Sigmoid colon (tissue), 7 donors: ENCODE results near the gene DMRTA1. TPM values are rescaled to one million over a fixed set of nuclear protein-coding genes. Genes with fewer than 3 reads are reported as not detected.
A peak's percentile ranks its signal among the peaks of the same experiment; 100 is the strongest.

ENCODE experiments used
- DNase-seq: peaks from one replicate; pipeline ENCODE4 v3.0.0-alpha.2; 2019
- H3K27ac ChIP-seq, 4 donors: fragments of 200-600 bp; sonication (generic); one replicate each; pipeline ENCODE4 v1.5.1; 2016 to 2019; ENCODE audit warnings: mild to moderate bottlenecking in 1 of 4
- H3K27me3 ChIP-seq, 3 donors: fragments of 200-600 bp; sonication (generic); one replicate each; pipeline ENCODE4 v1.5.1; 2019; ENCODE audit warnings: mild to moderate bottlenecking in 1 of 3
- H3K36me3 ChIP-seq, 4 donors: fragments of 200-600 bp; sonication (generic); one replicate each; pipeline ENCODE4 v1.5.1; 2016 to 2019
- H3K4me1 ChIP-seq, 4 donors: fragments of 200-600 bp; sonication (generic); one replicate each; pipeline ENCODE4 v1.5.1; 2017 to 2019
- H3K4me3 ChIP-seq, 4 donors: fragments of 200-600 bp; sonication (generic); one replicate each; pipeline ENCODE4 v1.5.1; 2017 to 2019; ENCODE audit warnings: mild to moderate bottlenecking in 2 of 4, moderate library complexity in 1 of 4
- H3K9me3 ChIP-seq, 4 donors: fragments of 200-600 bp in 3 of 4; sonication (generic) in 3 of 4; one replicate each; pipeline versions ENCODE4 v1.5.1 to v1.6.1; 2013 to 2019
- EP300 ChIP-seq, 4 donors: sonication (generic); formaldehyde crosslinking; IDR thresholded peaks; one replicate each; pipeline ENCODE4 v1.6.1; 2017; ENCODE audit warnings: antibody characterized with exemption in 4 of 4
- POLR2A ChIP-seq, 2 donors: fragments of 450-650 bp; IDR thresholded peaks; one replicate each; pipeline ENCODE4 v1.6.1; 2016; ENCODE audit warnings: antibody characterized with exemption in 2 of 2, mild to moderate bottlenecking in 2 of 2, moderate library complexity in 2 of 2
- POLR2AphosphoS5 ChIP-seq, 4 donors: sonication (generic); formaldehyde crosslinking; IDR thresholded peaks; one replicate each; pipeline ENCODE4 v1.6.1; 2017; ENCODE audit warnings: antibody characterized with exemption in 4 of 4
- WGBS, 2 donors: extraction: QIAGEN DNeasy Blood & Tissue Kit; methylation state at CpG; one replicate each; pipeline ENCODE4 v1.1.7; 2013; 5-methylcytosine and 5-hydroxymethylcytosine counted together
- intact Hi-C: fragments of 100-400 bp; cut with DNase I; formaldehyde crosslinking; loops from one replicate; pipeline ENCODE4 v1.15.1; 2023
- polyA plus RNA-seq, 3 donors: library from polyadenylated mRNA; stranded (reverse); fragments of 200-250 nt; gene quantifications; one replicate each; pipeline ENCODE4 v1.2.3, GENCODE V29; 2013
- total RNA-seq, 4 donors: library from RNA; depleted of rRNA; stranded (reverse); fragments of >200 nt; gene quantifications; one replicate each; pipeline ENCODE4 v1.1.0, GENCODE V29; 2016
- TF ChIP-seq, protein P1 (sequence below), 4 experiments: fragments of 450-650 bp in 3 of 4; fragments of 200-600 bp in 1 of 4; IDR thresholded peaks; one replicate each; pipeline ENCODE4 v1.5.1; 2016 to 2019; ENCODE audit warnings: antibody characterized with exemption in 4 of 4, mild to moderate bottlenecking in 3 of 4, moderate library complexity in 2 of 4
- donor health status: healthy with polysubstance abuse.
- donor health status: Bipolar disorder and iron deficiency.
- donor health status: healthy.

Gene DMRTA1, protein sequence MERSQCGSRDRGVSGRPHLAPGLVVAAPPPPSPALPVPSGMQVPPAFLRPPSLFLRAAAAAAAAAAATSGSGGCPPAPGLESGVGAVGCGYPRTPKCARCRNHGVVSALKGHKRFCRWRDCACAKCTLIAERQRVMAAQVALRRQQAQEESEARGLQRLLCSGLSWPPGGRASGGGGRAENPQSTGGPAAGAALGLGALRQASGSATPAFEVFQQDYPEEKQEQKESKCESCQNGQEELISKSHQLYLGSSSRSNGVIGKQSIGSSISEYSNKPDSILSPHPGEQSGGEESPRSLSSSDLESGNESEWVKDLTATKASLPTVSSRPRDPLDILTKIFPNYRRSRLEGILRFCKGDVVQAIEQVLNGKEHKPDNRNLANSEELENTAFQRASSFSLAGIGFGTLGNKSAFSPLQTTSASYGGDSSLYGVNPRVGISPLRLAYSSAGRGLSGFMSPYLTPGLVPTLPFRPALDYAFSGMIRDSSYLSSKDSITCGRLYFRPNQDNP
- total RNA-seq: 1 to 10 TPM in 2 of 4 donors, under 1 TPM in 2; 0.83 to 2.1 (median 1.1) TPM
- under 1 TPM; 0.20 to 0.60 (median 0.46) TPM for polyA plus RNA-seq

DNA sequence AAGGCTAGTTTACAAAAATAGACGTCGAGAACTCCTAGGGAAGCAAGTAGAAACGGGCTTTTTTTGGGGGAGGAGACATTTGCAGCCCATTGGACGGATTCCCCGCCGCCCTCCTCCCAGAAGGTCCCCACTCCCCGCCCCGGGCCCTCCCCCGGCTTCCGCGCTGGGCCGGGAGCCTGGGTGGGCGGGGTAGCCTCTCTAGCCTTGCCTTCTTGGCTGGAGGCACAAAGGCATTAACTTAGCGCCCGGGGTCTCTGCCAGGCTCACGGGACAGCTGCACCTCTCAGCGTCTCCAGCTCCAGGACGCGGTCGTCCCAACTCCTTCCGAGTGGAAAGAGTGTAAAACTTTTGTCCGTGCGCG lies at the start of gene DMRTA1:
Gene DMRTA1, plus strand, starts transcription at position 236 of the 361 bp plus-strand sequence. CDS start 242 bp downstream, outside the sequence.
- TF ChIP-seq, protein P1, sequence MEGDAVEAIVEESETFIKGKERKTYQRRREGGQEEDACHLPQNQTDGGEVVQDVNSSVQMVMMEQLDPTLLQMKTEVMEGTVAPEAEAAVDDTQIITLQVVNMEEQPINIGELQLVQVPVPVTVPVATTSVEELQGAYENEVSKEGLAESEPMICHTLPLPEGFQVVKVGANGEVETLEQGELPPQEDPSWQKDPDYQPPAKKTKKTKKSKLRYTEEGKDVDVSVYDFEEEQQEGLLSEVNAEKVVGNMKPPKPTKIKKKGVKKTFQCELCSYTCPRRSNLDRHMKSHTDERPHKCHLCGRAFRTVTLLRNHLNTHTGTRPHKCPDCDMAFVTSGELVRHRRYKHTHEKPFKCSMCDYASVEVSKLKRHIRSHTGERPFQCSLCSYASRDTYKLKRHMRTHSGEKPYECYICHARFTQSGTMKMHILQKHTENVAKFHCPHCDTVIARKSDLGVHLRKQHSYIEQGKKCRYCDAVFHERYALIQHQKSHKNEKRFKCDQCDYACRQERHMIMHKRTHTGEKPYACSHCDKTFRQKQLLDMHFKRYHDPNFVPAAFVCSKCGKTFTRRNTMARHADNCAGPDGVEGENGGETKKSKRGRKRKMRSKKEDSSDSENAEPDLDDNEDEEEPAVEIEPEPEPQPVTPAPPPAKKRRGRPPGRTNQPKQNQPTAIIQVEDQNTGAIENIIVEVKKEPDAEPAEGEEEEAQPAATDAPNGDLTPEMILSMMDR (IDR thresholded peaks at IDR 0.05): no peak
- peak; percentile 27 to 39 for TF ChIP-seq POLR2A (IDR thresholded peaks at IDR 0.05)
- peak; percentile 60 to 80 (median 74) for TF ChIP-seq POLR2AphosphoS5 (IDR thresholded peaks at IDR 0.05)
- TF ChIP-seq EP300 (IDR thresholded peaks at IDR 0.05): no peak
- peak within 1 kb of the TSS; percentile 40 to 83 (median 64) for H3K4me3 ChIP-seq
- H3K27ac ChIP-seq: peak within 1 kb of the TSS; percentile 83 to 92 (median 89)
- no peaks in the 10 kb centered on the region for H3K9me3 ChIP-seq
- DNase-seq: peak; percentile 91
- H3K36me3 ChIP-seq: no peaks in the 10 kb centered on the region
- peaks cover 0 to 18% (median 5%) of the 10 kb centered on the region in 4 donors for H3K4me1 ChIP-seq
- no peaks in the 10 kb centered on the region for H3K27me3 ChIP-seq
- intact Hi-C loops: loop anchor here (10.0 kb wide), 1 partner anchor 202 kb away; no protein-coding TSS in a partner anchor
- 1 to 2% methylated on average over 24 of the region's 24 CpGs for WGBS, 2 donors

DNA sequence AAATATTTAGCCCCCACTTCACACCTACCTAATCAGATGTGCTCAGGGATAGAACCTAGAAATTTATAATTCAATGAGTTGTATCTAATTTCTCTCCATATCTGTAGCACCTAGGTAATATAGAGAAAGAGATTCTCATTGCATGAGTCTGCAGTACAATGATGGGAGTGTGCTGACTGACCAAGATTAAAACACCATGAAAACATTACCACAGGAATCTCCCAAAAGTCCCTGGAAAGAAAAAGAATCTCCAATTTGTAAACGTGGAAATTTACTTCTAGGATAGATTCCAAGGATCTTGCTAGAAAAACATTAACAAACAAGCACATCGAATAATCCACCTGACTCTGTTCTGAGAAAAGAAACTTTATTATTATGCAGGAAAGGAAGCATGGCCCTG lies 45.0 kb upstream of the DMRTA1 start:
- H3K9me3 ChIP-seq: no peaks in the 10 kb centered on the region
- no peak overlapping the region for H3K4me3 ChIP-seq
- TF ChIP-seq, protein P1 (IDR thresholded peaks at IDR 0.05): no peak
- TF ChIP-seq POLR2A (IDR thresholded peaks at IDR 0.05) (no peak), EP300 (IDR thresholded peaks at IDR 0.05) (no peak), POLR2AphosphoS5 (IDR thresholded peaks at IDR 0.05) (no peak)
- no peaks in the 10 kb centered on the region for H3K27me3 ChIP-seq
- no peak for DNase-seq
- 44 to 61% methylated on average over 2 of the region's 2 CpGs for WGBS, 2 donors
- no peak overlapping the region for H3K27ac ChIP-seq
- intact Hi-C loops: no loop called here
- no peaks in the 10 kb centered on the region for H3K36me3 ChIP-seq
- no peaks in the 10 kb centered on the region for H3K4me1 ChIP-seq

DNA sequence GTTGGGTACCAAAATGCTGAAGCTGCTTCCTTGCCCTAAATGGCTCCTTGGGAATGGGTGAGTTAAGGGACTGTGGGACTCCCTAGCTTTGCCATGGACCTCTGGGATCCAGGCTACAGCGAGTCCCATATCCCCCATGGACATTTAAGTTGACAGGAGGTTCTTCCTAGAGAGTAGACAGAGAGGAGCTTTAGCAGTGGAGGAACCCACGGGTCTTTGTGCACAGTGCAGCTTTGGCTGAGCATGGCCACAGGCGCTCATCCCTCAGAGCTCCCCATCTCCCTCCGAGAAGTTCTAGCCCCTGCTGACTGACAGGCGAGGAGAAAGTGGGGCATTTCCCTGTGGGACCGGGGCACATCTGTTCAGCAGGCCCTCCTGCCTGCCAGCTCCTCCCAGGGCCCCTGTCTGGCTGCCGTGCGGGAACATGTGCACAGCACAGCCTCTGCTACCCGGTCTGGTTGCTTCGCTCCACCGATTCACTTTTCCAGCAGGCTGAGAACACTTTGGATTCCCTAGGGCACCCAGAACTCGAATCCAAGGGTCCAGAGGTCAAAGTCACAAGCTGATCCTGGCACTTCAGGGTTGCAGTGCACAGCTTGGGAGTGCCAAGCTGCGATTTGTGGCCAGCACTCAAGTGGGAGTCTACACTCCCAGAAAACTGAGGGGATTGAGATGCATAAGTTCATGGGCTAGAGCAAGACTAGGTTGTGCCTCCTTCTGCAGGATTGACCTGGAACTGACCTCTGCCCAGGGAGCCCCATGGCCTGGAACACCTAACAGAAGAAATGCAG lies 40.6 kb upstream of the DMRTA1 start:
- DNase-seq: no peak

DNA sequence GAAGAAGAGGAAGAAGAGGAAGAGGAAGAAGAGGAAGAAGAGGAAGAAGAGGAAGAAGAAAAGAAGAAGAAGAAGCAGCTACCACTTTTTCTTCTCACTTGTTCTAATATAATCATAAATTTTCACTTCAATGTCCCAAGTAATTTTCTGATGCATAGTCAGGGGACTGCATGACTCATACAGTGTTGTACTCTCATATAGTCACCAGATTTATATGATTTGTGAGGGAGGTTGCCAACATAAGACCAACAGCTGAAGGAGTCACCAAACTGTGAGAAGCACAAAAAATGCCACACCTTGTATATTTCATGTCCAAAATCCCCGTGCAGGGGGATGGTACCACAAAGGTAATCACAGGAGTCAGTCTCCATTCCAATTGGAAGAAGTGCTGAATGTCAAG lies 32.7 kb upstream of the DMRTA1 start:
- Histone ChIP-seq H3K9me3 (no peaks in the 10 kb centered on the region), H3K4me3 (no peak overlapping the region), H3K36me3 (no peaks in the 10 kb centered on the region), H3K27me3 (no peaks in the 10 kb centered on the region), H3K4me1 (no peaks in the 10 kb centered on the region), H3K27ac (no peak overlapping the region)
- no peak for DNase-seq
- intact Hi-C loops: no loop called here
- 47 to 75% methylated on average over 1 of the region's 1 CpG for WGBS, 2 donors
- no peak for TF ChIP-seq POLR2AphosphoS5 (IDR thresholded peaks at IDR 0.05)
- TF ChIP-seq POLR2A (IDR thresholded peaks at IDR 0.05): no peak
- no peak for TF ChIP-seq EP300 (IDR thresholded peaks at IDR 0.05)
- TF ChIP-seq, protein P1 (IDR thresholded peaks at IDR 0.05): no peak

More for the DNA sequence above, 40.6 kb upstream of the DMRTA1 start:
- Histone ChIP-seq H3K27me3 (no peaks in the 10 kb centered on the region), H3K4me1 (no peaks in the 10 kb centered on the region), H3K4me3 (no peak overlapping the region), H3K9me3 (no peaks in the 10 kb centered on the region), H3K36me3 (no peaks in the 10 kb centered on the region), H3K27ac (no peak overlapping the region)
- 75 to 81% methylated on average over 13 of the region's 13 CpGs for WGBS, 2 donors
- intact Hi-C loops: no loop called here
- TF ChIP-seq POLR2A (IDR thresholded peaks at IDR 0.05): no peak
- TF ChIP-seq, protein P1 (IDR thresholded peaks at IDR 0.05): no peak
- no peak for TF ChIP-seq EP300 (IDR thresholded peaks at IDR 0.05)
- TF ChIP-seq POLR2AphosphoS5 (IDR thresholded peaks at IDR 0.05): no peak
